H9 (cell line): ENCODE results near the gene CADPS2. TPM values are rescaled to one million over a fixed set of nuclear protein-coding genes. Genes with fewer than 3 reads are reported as not detected.

Source experiments
- DNase-seq: peaks from one replicate; pipeline ENCODE4 v3.0.0-alpha.2; 2017
- H2AFZ ChIP-seq: one replicate; pipeline ENCODE4 v1.6.1; 2013; ENCODE audit warnings: mild to moderate bottlenecking, low read length, control low read depth, moderate library complexity
- H2AK5ac ChIP-seq: 2 replicates; pipeline ENCODE4 v1.6.1; 2013; ENCODE audit warnings: low read length, control low read depth, mixed read lengths; ENCODE audit not compliant: insufficient read length
- H2BK120ac ChIP-seq: one replicate; pipeline ENCODE4 v1.6.1; 2013; ENCODE audit warnings: low read depth, mild to moderate bottlenecking, low read length, control low read depth, inconsistent platforms; ENCODE audit not compliant: poor library complexity, severe bottlenecking
- H2BK12ac ChIP-seq: 2 replicates; pipeline ENCODE4 v1.6.1; 2013; ENCODE audit warnings: low read length, control low read depth, mixed read lengths, low read depth; ENCODE audit not compliant: insufficient read length
- H2BK15ac ChIP-seq: 2 replicates; pipeline ENCODE4 v1.6.1; 2013; ENCODE audit warnings: low read depth, low read length, control low read depth
- H2BK20ac ChIP-seq: one replicate; pipeline ENCODE4 v1.6.1; 2013; ENCODE audit warnings: low read depth, mild to moderate bottlenecking, low read length, control low read depth, inconsistent platforms; ENCODE audit not compliant: poor library complexity, severe bottlenecking
- H2BK5ac ChIP-seq: 2 replicates; pipeline ENCODE4 v1.6.1; 2013; ENCODE audit warnings: low read length, control low read depth, mixed read lengths; ENCODE audit not compliant: insufficient read length
- H3K14ac ChIP-seq: 2 replicates; pipeline ENCODE4 v1.6.1; 2013; ENCODE audit warnings: low read length, control low read depth; ENCODE audit not compliant: insufficient read depth
- H3K18ac ChIP-seq: 2 replicates; pipeline ENCODE4 v1.6.1; 2013; ENCODE audit warnings: low read depth, mild to moderate bottlenecking, mixed read lengths, low read length, control low read depth; ENCODE audit not compliant: insufficient read length
- H3K23ac ChIP-seq: 2 replicates; pipeline ENCODE4 v1.6.1; 2013; ENCODE audit warnings: low read length, control low read depth, mixed read lengths, low read depth; ENCODE audit not compliant: insufficient read length
- H3K23me2 ChIP-seq: 2 replicates; pipeline ENCODE4 v1.6.1; 2013; ENCODE audit warnings: low read depth, mild to moderate bottlenecking, mixed read lengths, low read length, control low read depth; ENCODE audit not compliant: insufficient read length, poor library complexity, severe bottlenecking
- H3K27ac ChIP-seq: 2 replicates; pipeline ENCODE4 v1.5.1; 2013; ENCODE audit warnings: low read length, control low read depth, mixed read lengths, low read depth; ENCODE audit not compliant: insufficient read length
- H3K27me3 ChIP-seq: 2 replicates; pipeline ENCODE4 v1.6.1; 2013; ENCODE audit warnings: low read length, control low read depth, inconsistent platforms; ENCODE audit not compliant: insufficient read depth
- H3K4ac ChIP-seq: 2 replicates; pipeline ENCODE4 v1.6.1; 2013; ENCODE audit warnings: low read depth, mild to moderate bottlenecking, control low read depth, inconsistent platforms, low read length, moderate library complexity
- H3K4me1 ChIP-seq: 2 replicates; pipeline ENCODE4 v1.6.1; 2013; ENCODE audit warnings: low read length, control low read depth, inconsistent platforms; ENCODE audit not compliant: insufficient read depth
- H3K4me2 ChIP-seq: 2 replicates; pipeline ENCODE4 v1.6.1; 2013; ENCODE audit warnings: low read length, control low read depth, mixed read lengths; ENCODE audit not compliant: insufficient read length, insufficient read depth
- H3K56ac ChIP-seq: 2 replicates; pipeline ENCODE4 v1.6.1; 2013; ENCODE audit warnings: low read depth, mild to moderate bottlenecking, mixed read lengths, low read length, control low read depth; ENCODE audit not compliant: insufficient read length
- H3K79me1 ChIP-seq: 2 replicates; pipeline ENCODE4 v1.6.1; 2013; ENCODE audit warnings: low read depth, mild to moderate bottlenecking, moderate library complexity, low read length, control low read depth, inconsistent platforms; ENCODE audit not compliant: insufficient read depth, poor library complexity, severe bottlenecking
- H3K79me2 ChIP-seq: 2 replicates; pipeline ENCODE4 v1.6.1; 2013; ENCODE audit warnings: low read length, control low read depth, inconsistent platforms; ENCODE audit not compliant: insufficient read depth
- H3K9ac ChIP-seq: 2 replicates; pipeline ENCODE4 v1.6.1; 2013; ENCODE audit warnings: low read length, control low read depth, mixed read lengths; ENCODE audit not compliant: insufficient read length; ENCODE audit errors: extremely low read depth
- H3K9me3 ChIP-seq: one replicate; pipeline ENCODE4 v1.6.1; 2013; ENCODE audit warnings: low read depth, low read length, inconsistent platforms; ENCODE audit not compliant: control insufficient read depth
- H3T11ph ChIP-seq: one replicate; pipeline ENCODE4 v1.6.1; 2013; ENCODE audit warnings: mild to moderate bottlenecking, low read length, control low read depth, inconsistent platforms
- H4K20me1 ChIP-seq: one replicate; pipeline ENCODE4 v1.6.1; 2013; ENCODE audit not compliant: control insufficient read depth, insufficient read length, insufficient read depth
- H4K5ac ChIP-seq: 2 replicates; pipeline ENCODE4 v1.6.1; 2013; ENCODE audit warnings: low read depth, mild to moderate bottlenecking, mixed read lengths, low read length, control low read depth; ENCODE audit not compliant: insufficient read length
- H4K8ac ChIP-seq: replicated peaks from 2 replicates; pipeline ENCODE4 v1.6.1; 2013; ENCODE audit warnings: low read length, control low read depth, mixed read lengths, low read depth; ENCODE audit not compliant: insufficient read length
- H4K91ac ChIP-seq: 2 replicates; pipeline ENCODE4 v1.6.1; 2013; ENCODE audit warnings: low read depth, mild to moderate bottlenecking, moderate library complexity, mixed read lengths, low read length, control low read depth; ENCODE audit not compliant: insufficient read length
- H3K27ac Mint-ChIP-seq, 3 experiments: 2 replicates in 2 of 3; 3 replicates in 1 of 3; pipeline ENCODE4 v1.8.0; 2020 to 2021; ENCODE audit warnings: mixed read lengths in 3 of 3, mild to moderate bottlenecking in 1 of 3, moderate library complexity in 1 of 3
- H3K27me3 Mint-ChIP-seq: 2 replicates; pipeline ENCODE4 v1.8.0; 2021; ENCODE audit warnings: low read depth, mild to moderate bottlenecking, moderate library complexity, mixed read lengths
- H3K36me3 Mint-ChIP-seq, 3 experiments: 2 replicates in 2 of 3; 3 replicates in 1 of 3; pipeline ENCODE4 v1.8.0; 2020 to 2021; ENCODE audit warnings: low read depth in 3 of 3, mixed read lengths in 3 of 3; ENCODE audit not compliant: insufficient read depth in 1 of 3
- H3K4me1 Mint-ChIP-seq, 2 experiments: 2 replicates each; pipeline ENCODE4 v1.8.0; 2020; ENCODE audit warnings: mixed read lengths in 2 of 2
- H3K4me3 Mint-ChIP-seq, 2 experiments: 2 replicates in 1 of 2; 3 replicates in 1 of 2; pipeline ENCODE4 v1.8.0; 2020 to 2021; ENCODE audit warnings: mild to moderate bottlenecking in 2 of 2, mixed read lengths in 2 of 2, moderate library complexity in 1 of 2
- H3K9me3 Mint-ChIP-seq, 2 experiments: 2 replicates in 1 of 2; 3 replicates in 1 of 2; pipeline ENCODE4 v1.8.0; 2020; ENCODE audit warnings: mild to moderate bottlenecking in 2 of 2, mixed read lengths in 2 of 2, moderate library complexity in 1 of 2
- CTCF ChIP-seq: fragments of 200-600 bp; sonication (generic); conservative IDR thresholded peaks from 3 replicates; pipeline ENCODE4 v1.8.0; 2021; ENCODE audit warnings: antibody characterized with exemption, mild to moderate bottlenecking
- WGBS: extraction: QIAGEN DNeasy Blood & Tissue Kit; methylation state at CpG from one replicate; pipeline ENCODE4 v1.1.7; 2013; ENCODE audit warnings: missing lambda C conversion rate, low lambda C conversion rate, mixed read lengths; ENCODE audit not compliant: insufficient read length; ENCODE audit errors: extremely low coverage; 5-methylcytosine and 5-hydroxymethylcytosine counted together
- total RNA-seq: library from RNA; stranded (reverse); gene quantifications from 2 replicates; pipeline ENCODE4 v1.2.1, GENCODE V29; 2021

The CADPS2 gene
- total RNA-seq, 1 experiment from 2014 or later, result 7.1 TPM

GRCh38 chr7:122339145-122339904 lies 546.9 kb downstream of the CADPS2 start:
- TF ChIP-seq CTCF, result no peak
- no peak overlapping the region for H3K14ac ChIP-seq
- H3K9ac ChIP-seq, result no peak overlapping the region
- H4K91ac ChIP-seq, result no peak overlapping the region
- H3K4ac ChIP-seq, result no peak overlapping the region
- no peak overlapping the region for H4K8ac ChIP-seq
- no CpG with 5 or more reads among the region's 6 CpGs for WGBS
- H2AK5ac ChIP-seq, result no peak overlapping the region
- H3K9me3 ChIP-seq, result no peaks in the 10 kb centered on the region
- H3K4me1 ChIP-seq, result peaks cover 5% of the 10 kb centered on the region
- no peaks in the 10 kb centered on the region for H3K79me2 ChIP-seq
- H3K23ac ChIP-seq, result no peak overlapping the region
- Mint-ChIP-seq H3K4me3 (no peak overlapping the region), H3K9me3 (no peaks in the 10 kb centered on the region), H3K27me3 (no peaks in the 10 kb centered on the region), H3K4me1 (peaks cover 42% of the 10 kb centered on the region in 2 experiments), H3K36me3 (no peaks in the 10 kb centered on the region), H3K27ac (no peak overlapping the region)
- H3K4me2 ChIP-seq, result no peak overlapping the region
- no peak overlapping the region for H2BK5ac ChIP-seq
- H3K18ac ChIP-seq, result no peak overlapping the region
- no peak overlapping the region for H4K5ac ChIP-seq
- no peak overlapping the region for H2AFZ ChIP-seq
- no peak overlapping the region for H2BK15ac ChIP-seq
- H3K27me3 ChIP-seq, result no peaks in the 10 kb centered on the region
- H3K27ac ChIP-seq, result no peak overlapping the region
- no peak overlapping the region for H2BK20ac ChIP-seq
- no peak overlapping the region for H2BK12ac ChIP-seq
- no peak overlapping the region for H2BK120ac ChIP-seq
- peaks cover 2% of the 10 kb centered on the region for H3K23me2 ChIP-seq
- H3K79me1 ChIP-seq, result no peaks in the 10 kb centered on the region
- H4K20me1 ChIP-seq, result no peaks in the 10 kb centered on the region
- DNase-seq, result no peak
- no peak overlapping the region for H3T11ph ChIP-seq
- H3K56ac ChIP-seq, result no peak overlapping the region
